ENCODE measurements around the gene LRRC45.
A peak's percentile ranks its signal among the peaks of the same experiment; 100 is the strongest.
"Not testable (repeated sequence)": the region's sequence is repeated elsewhere in the genome, so short reads cannot be mapped to it uniquely, and the experiment has no call there.

Gene LRRC45

DNA sequence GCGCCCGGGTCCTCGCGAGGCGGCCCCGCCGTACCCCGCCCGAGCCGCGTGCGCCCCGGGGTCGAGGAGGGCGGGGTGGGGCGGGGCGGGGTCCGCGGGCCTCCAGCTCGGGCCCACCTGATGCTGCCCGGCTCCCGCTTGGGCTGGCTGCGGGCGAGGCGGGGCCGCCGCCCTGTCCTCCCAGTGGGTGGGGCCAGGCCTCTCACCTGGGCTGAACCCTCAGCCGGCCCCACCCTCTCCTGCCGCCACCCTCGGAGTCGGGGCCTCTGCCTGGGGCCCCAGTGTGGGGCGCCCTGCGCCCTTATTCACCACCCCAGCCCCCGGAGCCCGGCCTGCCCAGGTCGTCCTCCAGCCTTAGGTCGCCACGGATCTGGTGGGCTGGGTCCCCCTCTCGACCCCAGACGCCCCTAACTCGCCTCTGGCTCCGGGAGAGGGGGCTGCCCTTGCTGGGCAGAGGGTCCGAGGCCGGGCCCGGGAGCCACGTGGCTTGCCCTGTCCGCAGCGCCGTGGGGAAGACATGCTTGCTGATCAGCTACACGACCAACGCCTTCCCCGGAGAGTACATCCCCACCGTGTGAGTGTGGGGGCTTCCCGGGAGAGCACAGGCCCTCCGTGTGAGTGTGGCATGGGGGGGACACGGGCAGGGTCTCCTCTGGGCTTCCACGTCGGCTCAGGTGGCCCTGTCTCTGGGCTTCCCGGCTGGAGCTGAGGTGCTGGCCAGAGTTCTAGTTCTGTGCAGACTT, 9.0 kb downstream of the LRRC45 start:
- DNase-seq, result peak in 1 of 56 donors; percentile 35

DNA sequence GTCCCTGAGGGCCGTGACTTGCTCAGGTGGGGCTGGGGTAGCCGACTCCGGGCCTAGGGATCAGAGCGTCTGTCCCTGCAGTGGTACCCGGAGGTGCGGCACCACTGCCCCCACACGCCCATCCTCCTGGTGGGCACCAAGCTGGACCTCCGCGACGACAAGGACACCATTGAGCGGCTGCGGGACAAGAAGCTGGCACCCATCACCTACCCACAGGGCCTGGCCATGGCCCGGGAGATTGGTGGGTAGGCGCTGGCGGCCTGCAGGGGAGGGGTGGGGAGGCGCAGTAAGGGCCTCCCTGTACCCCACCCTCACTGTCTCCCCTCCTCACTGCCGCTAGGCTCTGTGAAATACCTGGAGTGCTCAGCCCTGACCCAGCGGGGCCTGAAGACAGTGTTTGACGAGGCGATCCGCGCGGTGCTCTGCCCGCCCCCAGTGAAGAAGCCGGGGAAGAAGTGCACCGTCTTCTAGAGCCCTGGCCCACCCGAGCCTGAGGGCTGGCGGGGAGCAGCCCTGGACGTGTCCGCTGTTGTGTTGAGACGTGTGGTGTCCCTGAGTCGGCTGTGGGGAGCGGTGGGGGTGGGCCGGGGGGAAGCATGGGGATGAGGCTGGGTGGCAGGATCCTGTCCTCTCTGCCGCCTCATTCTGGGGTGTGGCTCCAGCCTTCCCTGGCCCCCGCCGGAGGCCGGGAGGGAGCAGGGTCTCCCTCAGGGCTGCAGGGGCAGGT, 10.4 kb downstream of the LRRC45 start:
- no peak for DNase-seq

DNA sequence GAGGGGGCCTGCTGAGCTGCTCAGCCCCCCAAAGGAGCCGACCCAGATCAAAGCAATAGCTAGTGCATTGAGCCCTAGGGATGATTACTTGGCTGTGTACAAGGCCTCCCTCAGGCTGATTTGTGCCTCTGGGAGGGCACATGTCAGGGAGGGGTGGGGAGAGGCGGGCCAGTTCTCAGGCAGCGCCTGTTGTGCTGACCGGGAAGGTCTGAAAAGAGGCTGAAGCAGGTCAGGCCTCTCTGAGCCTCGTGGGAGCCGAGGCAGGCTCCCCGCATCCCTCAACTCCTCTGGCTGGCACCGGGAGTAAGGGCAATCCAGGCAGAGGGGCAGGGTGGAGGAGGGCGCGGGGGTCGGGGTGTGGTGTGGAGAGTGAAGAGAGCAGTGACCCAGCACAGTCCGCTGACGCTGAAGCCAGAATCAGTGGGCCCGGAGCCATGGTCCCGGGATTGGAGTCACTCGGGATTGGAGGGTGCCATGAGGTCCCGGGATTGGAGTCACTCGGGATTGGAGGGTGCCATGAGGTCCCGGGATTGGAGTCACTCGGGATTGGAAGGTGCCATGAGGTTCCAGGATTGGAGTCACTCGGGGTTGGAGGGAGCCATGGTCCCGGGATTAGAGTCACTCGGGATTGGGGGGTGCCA, 11.4 kb downstream of the LRRC45 start:
- no peak for DNase-seq

DNA sequence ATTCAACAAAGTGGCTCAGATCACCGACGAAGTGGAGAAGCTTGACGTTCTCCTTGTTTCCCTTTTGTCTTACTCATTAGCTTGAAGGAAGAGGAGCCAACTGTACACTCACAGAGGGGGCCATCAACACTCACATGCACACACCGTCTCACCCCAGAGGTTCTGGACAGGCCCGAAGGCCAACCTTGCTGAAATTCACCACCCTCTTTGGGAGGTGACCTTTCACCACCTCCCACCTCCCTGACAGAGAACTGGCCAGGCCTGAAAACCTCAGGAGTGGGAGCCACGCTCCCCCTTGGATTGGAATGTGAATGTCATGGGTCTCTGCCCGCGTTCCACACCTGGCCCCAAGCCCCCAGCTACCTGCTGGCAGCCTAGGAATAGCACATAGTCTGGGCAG, 12.4 kb downstream of the LRRC45 start:
- DNase-seq, result no peak

DNA sequence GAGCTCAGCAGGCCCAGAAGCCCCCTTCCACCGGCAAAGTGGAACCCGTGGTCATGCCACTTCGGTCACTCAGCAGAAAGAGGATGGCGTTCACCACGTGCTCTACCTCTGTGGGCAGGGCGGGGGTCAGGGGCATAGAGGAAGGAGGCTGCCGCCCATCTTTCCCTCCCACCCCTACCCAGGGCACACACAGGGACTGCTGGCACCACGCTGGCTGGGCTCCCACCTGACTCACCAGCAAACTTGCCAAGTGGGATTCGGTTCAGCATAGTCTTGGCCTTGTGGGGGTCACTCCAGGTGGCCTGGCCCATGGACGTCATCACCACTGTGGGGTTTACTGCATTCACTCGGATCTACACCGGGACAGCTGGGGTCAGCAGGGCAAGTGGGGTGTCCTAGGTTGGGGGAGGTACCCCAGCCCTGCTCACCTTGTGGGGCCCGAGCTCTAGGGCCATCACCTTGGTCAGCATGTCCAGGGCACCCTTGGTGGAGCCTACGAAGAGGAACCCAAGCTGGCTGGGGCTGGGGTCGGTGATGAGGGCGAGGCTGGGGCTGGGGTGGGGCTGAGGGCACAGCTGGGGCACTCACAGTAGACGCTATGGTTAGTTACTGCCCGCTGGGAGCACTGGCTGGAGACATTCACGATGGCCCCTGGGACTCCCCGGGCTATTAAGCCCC, 13.0 kb downstream of the LRRC45 start:
- no peak for DNase-seq

DNA sequence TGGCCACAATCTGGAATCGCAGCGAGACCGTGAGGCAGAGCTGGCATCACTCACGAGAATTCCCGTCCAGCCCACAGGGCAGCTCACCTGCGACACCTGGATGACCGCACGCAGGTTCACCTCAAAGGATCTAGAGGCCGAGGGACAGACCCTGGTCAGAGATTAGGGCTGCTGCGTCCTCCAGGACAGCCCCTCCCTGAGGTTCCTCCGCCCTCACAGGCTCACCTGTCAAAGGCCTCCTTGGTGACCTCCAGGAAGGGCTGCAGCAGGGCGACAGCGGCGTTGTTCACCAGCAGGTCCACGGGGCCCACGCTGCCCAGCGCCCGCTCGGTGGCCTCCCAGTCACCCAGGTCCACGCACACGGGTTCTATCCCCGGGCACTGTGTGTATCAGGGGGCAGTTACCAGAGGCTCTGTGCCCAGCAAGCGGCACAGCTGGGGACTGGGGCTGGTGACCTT, 13.6 kb downstream of the LRRC45 start:
- no peak for DNase-seq

DNA sequence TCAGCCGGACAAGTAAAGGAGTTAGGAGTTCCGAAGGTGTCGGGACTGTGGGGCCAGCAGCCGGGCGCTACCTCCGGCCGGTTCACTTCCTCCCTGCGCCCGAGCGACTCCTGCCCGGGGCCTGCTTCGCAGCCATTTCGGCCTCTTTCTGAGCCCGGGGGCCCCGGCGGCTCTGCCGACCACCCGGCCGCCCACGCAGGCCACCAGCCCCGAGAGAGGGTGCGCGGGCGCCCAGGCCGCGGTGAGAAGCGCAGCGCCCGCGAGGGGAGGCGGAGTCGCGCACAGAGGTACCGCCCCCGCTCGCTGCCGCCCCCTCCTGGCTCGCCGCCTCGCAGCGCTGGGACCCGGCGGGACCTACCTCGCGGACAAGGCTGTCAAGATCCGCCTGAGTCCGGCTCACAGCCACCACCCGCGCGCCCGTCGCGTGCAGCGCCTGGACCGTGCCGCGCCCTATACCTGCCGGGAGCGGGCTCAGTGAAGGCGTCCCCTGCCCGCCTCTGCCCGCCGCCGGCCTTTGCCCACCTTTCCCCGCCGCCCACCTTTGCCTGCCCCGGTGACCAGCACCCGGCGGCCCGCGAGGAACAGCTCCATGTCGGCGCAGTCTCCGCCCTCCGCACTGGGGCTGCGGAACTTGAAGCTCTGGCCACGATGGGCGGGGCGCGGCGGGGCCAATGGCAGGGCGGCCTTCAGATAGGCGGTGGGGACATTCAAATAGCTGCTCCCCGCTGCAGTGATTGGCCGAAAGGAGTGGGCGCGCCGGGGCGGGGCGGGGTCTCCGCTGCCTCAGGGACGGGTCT, 14.2 kb downstream of the LRRC45 start, which contains the start of gene DCXR:
DCXR (minus strand) TSS at position 606 of the 797 bp plus-strand sequence; CDS start at position 591, 15 bp downstream.
- peak; percentile 67 to 99 (median 94) for DNase-seq

DNA sequence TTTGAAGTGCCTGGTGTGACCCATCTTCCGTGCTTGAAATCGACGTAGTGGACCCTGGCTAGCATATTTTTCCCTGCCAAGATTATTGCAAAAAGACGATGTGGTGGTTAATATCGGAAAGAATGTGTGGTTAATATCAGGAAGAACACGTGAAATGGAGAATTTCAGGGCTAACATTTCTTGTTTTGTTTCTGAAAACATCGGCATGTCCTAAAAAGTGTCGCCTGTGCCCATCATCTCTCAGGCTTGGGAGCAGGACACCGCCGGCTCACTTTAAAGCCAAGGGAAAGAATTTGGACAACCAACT, 14.7 kb downstream of the LRRC45 start:
- DNase-seq, result no peak

DNA sequence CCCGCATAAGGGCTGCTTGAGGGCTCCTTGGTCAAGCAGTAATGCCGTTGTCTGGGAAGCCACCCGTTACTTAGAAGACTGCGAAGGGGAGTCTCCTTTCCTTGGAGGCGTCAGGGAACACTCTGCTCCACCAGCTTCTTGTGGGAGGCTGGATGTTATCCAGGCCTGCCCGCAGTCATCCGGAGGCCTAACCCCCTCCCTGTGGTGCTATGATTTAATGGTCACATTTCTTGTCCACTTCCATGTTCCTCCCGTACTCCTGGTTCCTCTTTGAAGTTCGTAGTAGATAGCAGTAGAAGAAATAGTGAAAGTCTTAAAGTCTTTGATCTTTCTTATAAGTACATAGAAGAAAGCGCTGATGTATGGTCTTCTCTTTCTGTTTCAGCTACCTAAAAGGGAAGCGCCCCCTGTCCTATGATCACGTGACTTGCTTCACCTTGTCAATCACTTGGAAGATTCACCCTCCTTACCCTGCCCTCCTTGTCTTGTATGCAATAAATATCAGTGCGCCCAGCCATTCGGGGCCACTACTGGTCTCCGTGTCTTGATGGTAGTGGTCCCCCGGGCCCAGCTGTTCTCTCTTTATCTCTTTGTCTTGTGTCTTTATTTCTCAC, 15.8 kb downstream of the LRRC45 start:
- not testable (repeated sequence) for DNase-seq

DNA sequence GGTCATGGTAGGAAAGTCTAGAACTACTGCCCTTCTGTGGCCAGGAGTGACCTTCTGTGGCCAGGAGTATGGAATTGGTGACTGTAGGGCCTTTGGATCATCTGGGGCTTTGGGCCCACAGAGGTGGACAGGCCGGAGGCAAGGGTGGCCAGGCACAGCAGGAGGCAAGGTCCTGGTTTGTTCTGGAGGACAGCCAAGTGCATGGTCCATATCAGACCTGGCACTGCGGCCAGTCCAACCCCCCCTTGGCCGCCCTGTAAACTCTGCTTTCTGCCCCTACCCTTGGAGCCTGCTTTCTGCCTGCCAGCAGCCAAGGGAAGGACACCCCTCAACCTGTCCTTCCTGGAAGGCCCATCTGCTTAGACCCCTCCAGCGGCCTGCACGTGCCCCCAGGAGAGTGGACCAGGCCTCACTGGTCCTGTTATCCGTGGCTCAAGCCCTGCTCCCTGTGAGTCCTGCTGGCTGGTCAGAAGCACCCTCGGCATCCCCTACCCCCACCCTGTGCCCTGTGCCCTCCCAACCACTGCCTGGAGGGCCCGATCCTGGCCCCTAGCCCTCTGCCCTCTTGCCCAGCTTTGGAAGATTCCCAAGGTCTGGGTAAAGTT, 16.7 kb downstream of the LRRC45 start:
- no peak for DNase-seq

DNA sequence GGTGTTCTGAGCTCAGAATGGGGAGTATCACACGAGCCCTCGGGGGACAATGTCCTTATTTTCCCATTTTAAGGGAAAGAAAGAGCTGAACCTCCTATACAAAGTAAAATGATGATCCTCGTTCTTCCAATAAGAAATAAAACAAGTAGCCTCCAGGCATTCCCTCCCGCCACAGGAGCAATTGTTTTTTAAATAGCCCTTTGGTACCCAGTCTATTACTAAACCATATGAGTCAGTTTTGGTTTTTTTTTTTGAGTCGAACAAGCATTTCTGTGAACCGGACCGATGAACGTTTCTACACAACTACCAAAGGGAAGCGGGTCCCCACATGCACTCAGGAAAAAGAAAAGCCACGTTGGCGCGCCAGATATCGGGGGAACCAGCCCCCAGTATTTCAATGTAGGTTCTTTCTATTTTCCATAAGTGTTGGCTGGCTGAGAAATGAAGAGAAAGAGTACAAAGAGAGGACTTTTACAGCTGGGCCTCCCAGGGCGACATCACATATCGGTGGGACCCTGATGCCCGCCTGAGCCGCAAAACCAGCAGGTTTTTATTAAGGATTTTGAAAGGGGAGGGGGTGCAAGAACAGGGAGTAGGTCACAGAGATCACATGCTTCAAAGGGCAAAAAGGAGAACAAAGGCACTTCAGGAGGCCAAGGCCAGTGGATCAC, 18.2 kb downstream of the LRRC45 start:
- DNase-seq, result no peak

DNA sequence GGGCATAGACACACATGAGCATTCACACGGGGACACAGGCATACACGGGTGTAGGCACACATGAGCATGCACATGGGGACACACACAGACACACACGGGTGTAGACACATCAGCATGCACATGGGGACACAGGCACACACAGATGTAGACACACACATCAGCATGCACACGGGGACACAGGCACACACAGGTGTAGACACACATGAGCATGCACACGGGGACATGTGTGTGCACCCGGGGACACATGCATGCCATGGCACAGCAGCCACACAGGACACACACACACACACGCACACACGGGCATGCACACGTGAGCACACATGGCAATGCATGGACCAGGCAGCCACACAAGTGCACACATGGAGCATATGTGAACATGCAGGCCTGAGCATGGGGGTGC, 19.5 kb downstream of the LRRC45 start:
- no peak for DNase-seq

DNA sequence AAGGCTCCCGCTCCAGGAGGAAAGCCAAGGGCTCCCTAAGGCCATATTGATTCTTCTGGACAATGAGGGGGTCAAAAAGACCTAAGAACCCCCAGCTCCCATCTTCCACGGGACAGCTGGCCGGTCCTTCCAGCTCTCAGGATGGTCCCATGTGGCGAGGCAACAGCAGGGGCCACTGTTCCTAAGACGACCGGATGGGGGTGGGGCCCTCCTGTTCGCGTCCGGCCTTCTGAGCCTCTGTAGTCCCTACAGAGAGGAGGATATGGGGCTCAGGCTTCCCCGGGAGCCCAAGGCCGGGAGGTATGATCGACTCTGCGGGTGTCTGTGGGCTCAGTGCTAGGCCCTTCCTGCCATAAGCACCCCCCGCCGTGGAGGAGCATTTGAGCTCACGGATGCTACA, 20.4 kb downstream of the LRRC45 start:
- DNase-seq, result no peak

DNA sequence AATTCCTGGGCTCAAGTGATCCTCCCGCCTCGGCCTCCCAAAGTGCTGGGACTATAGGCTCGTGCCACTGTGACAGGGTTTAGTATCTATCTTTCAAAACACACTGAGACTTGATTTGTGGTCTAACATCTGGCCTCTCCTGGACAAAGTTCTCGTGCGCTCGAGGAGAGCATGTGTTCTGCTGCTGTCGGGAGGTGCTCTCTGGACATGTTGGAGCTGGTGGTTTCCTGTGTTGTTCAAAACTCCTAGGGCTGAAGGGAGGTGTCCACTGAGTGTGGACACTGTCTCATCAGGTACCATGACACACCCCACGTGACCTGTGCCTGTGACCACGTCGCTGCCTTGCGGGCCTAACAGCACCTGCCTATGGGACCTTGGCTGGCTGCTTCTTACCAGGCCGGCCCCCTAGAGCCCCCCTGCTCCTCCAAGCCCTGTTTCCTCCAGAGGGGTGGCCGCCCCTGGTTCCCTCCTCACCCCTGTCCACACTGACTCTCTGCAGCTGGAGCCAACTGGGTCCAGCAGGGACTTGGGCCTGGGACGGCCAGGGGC, 22.9 kb downstream of the LRRC45 start:
- DNase-seq, result no peak

DNA sequence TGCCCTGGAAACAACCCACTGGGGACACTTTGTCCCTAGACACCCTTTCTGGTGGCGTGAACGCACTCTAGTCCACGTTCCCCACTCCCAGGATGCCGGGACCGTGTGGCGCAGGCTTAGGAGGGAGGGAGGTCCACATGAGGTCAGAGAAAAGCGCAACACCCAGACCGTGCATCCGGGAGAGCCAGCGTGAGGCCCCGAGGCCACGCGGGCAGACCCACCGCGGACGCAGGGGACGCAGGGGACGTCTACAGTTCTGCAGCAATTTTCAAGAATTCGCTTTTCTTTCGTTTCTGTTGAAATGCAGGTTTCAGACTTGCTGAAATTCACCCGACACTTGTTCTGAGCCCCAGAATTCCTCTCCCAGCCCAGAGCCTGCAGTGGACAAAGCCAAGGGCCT, 23.8 kb downstream of the LRRC45 start:
- no peak for DNase-seq

DNA sequence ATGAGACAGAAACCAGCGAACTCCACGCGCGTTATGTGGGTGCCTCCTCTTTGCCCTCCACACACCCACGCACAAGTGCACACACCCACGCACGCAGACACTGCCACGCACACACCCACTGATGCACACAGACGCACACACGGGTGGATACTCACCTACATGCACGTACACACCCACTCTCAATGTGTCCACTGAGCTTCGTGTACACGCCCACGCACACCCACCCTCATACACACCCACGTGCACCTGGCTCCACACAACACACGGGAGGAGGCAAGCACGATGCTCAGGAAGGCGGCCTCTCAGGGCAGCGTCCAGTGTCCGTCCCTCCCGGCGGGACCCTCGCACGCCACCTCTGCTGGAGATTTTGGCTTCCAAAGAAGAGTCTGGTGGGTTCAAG, 24.3 kb downstream of the LRRC45 start:
- DNase-seq, result no peak

DNA sequence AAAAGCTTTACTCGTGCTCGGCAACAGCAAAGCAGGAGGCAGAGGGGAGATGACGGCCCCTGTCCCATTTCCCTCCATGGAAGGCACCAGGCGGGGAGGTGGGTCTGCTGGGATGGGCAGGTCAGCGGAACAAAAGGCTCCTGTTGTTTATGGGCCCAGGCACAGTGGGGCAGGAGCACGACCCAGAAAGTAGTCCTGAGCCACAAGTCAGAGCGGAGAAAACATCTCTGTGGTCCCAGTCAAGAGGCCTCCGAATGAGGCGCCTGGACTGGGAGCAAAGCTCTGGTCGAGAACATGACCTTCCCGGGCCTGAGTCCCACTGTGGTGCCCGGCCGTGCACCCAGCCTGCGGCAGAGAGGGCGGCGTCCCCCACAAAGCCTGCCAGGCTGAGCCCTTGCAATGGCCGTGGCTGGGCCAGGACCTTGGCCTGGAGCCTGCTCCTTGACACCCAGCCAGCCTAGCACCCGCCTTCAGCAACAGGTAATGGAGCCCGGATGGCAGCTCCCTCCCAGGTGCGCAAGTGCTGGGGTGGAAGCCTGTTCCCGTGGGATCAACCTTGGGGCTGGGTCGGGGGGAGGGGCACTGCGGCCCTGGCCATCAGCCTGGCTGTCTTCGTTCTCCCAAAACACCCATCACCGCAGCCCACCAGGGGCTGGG, 24.9 kb downstream of the LRRC45 start:
- DNase-seq, result no peak

DNA sequence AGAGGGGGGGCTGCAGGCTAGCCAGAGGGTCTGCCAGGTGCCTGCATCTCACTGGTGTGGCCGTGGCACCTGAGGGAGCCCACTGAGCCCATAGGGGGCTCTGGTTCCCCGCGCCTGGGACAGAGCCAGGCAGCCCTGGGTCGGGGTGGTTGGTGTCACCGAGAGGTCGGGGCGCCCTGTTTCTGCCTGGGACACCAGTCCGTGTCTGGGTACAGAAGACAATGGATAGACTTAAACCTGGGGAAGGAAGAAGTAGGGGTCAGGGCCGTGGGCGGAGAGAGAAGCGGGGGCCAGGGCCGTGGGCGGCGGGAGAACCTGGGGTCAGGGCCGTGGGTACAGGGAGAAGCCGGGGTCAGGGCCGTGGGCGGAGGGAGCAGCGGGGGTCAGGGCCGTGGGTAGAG, 25.5 kb downstream of the LRRC45 start:
- no peak for DNase-seq

DNA sequence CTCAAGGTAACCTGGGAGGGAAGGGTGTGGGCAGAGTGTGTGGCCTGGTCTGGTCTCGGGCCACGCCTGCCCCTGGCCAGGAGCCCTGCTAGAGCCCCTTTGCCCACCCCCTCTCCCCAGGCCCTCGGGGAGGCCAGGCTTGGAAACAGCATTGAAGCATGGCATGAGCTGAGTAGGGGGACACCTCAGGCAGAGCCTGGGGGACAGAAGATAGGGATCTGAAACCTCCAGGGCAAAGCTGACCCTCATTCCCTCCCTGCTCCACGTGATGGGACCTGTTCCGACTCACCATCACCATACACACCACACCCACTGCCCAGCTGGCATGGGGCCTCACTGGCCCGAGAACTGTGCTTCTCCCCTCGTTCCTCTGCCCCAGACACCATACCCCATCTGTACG, 26.0 kb downstream of the LRRC45 start:
- DNase-seq, result no peak

Measured in amygdala (tissue), 56 donors.